ENCODE results near the gene OSBPL8.

DNA sequence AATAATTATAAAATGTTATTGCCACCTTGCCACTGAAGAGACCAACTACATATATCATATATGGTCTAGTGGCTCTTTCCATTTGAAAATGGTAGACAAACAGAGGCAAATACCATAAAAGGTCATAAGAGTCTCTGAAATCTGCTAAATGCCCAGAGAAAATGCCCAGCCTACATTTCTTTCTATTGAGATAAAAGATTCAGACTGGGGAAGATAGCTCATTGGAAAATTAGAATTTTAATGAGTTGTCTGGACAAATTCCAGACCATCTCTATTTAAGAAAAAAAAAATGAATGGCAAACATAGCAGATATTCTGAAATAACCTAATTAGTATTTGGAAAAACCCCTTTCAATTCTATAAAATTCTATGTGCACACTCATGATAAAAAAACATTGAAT lies 131.5 kb downstream of the OSBPL8 start:
- TF ChIP-seq CTCF (IDR thresholded peaks at IDR 0.05 in 4 of 5, conservative IDR thresholded peaks at IDR 0.05 in 1 of 5) = no peak
- no peak for TF ChIP-seq POLR2A (IDR thresholded peaks at IDR 0.05)
